PC-9 (cell line): ENCODE measurements around the gene SUSD2.
"Not testable (repeated sequence)": the region's sequence is repeated elsewhere in the genome, so short reads cannot be mapped to it uniquely, and the experiment has no call there.

ENCODE experiments used
- CTCF ChIP-seq: fragments of 200-600 bp; sonication (generic); conservative IDR thresholded peaks from 2 replicates; pipeline ENCODE4 v1.6.1; 2017; ENCODE audit warnings: mixed run types, antibody characterized with exemption, mild to moderate bottlenecking, moderate library complexity
- EZH2 ChIP-seq: fragments of 200-600 bp; sonication (generic); IDR thresholded peaks from 2 replicates; pipeline ENCODE4 v1.8.0; 2017; ENCODE audit warnings: antibody characterized with exemption, low read depth

- TF ChIP-seq CTCF, EZH2: not testable (repeated sequence)
Measured at GRCh38 chr22:24210409-24210808, 29.1 kb downstream of the SUSD2 start.
